Right cardiac atrium (tissue), 5 donors: ENCODE results near the gene AXIN1. TPM values are rescaled to one million over a fixed set of nuclear protein-coding genes. Genes with fewer than 3 reads are reported as not detected.

Source experiments
- ATAC-seq, 2 donors: fragments of 200-7000 bp; cut with Tn5 transposase; one replicate each; pipeline versions ENCODE4 v1.8.0 to v1.9.1; 2020; ENCODE audit warnings: moderate library complexity in 2 of 2, mild to moderate bottlenecking in 1 of 2
- DNase-seq, 3 donors: peaks; one replicate each; pipeline ENCODE4 v3.0.0-alpha.2; 2020
- H3K27ac ChIP-seq: one replicate; pipeline ENCODE4 v1.5.1; 2013; ENCODE audit warnings: mild to moderate bottlenecking, low read length, control low read depth, moderate library complexity
- H3K27me3 ChIP-seq: one replicate; pipeline ENCODE4 v1.6.1; 2013; ENCODE audit not compliant: control insufficient read depth, insufficient read depth
- H3K4me1 ChIP-seq: one replicate; pipeline ENCODE4 v1.6.1; 2013; ENCODE audit warnings: low read length; ENCODE audit not compliant: control insufficient read depth, insufficient read depth
- H3K4me3 ChIP-seq: one replicate; pipeline ENCODE4 v1.5.1; 2013; ENCODE audit warnings: low read length, control low read depth
- H3K9me3 ChIP-seq: one replicate; pipeline ENCODE4 v1.6.1; 2013; ENCODE audit warnings: low read length; ENCODE audit not compliant: control insufficient read depth
- WGBS: extraction: QIAGEN DNeasy Blood & Tissue Kit; methylation state at CpG from one replicate; pipeline ENCODE4 v1.1.7; 2013; 5-methylcytosine and 5-hydroxymethylcytosine counted together
- intact Hi-C, 4 donors: fragments of 100-400 bp; cut with DNase I; formaldehyde crosslinking; loops; one replicate each; pipeline versions ENCODE4 v1.11.0 to v1.14.0; 2022 to 2023
- polyA plus RNA-seq: library from polyadenylated mRNA; stranded (reverse); fragments of 200-250 nt; gene quantifications from one replicate; pipeline ENCODE4 v1.2.3, GENCODE V29; 2013
- total RNA-seq, 4 donors: library from RNA; stranded (reverse); fragmentation: NEBNext Ultra II Directional; extraction: Animal tissue kit (Norgen Biotek cat#: 25700); gene quantifications; one replicate each; pipeline ENCODE4 v1.2.1, GENCODE V29; 2021
- donor health status: healthy with polysubstance abuse.
- donor health status: DM: no; HTN: yes; CAD: no.
- donor health status: DM: no; HTN: no; CAD: no.
- donor health status: DM: no; HTN: yes; CAD: no; lungs with severe emphysema.
- donor health status: DM: yes; HTN: yes; CAD: no.

AXIN1 gene
- total and polyA plus RNA-seq, 5 donors, result 8.4 to 12.2 (median 10.2) TPM

- peak in 1 of 3 donors; percentile 30 for DNase-seq
- H3K9me3 ChIP-seq, result no peaks in the 10 kb centered on the region
- H3K27me3 ChIP-seq, result no peaks in the 10 kb centered on the region
- no peaks in the 10 kb centered on the region for H3K4me1 ChIP-seq
- WGBS, result 95% methylated on average over 50 of the region's 50 CpGs
- no peak overlapping the region for H3K27ac ChIP-seq
- H3K4me3 ChIP-seq, result no peak overlapping the region
- intact Hi-C loops, result no loop called here
- no peak for ATAC-seq
These were observed 61.7 kb downstream of the AXIN1 start for GRCh38 chr16:290681-291405.

- WGBS, result 91% methylated on average over 25 of the region's 25 CpGs
- no peaks in the 10 kb centered on the region for H3K27me3 ChIP-seq
- H3K4me1 ChIP-seq, result no peaks in the 10 kb centered on the region
- H3K9me3 ChIP-seq, result no peaks in the 10 kb centered on the region
- ATAC-seq, result no peak
- intact Hi-C loops, result no loop called here
- no peak overlapping the region for H3K4me3 ChIP-seq
- no peak for DNase-seq
- H3K27ac ChIP-seq, result no peak overlapping the region
These were observed 62.4 kb downstream of the AXIN1 start for GRCh38 chr16:290015-290680.

- no peaks in the 10 kb centered on the region for H3K9me3 ChIP-seq
- intact Hi-C loops, result no loop called here
- H3K27ac ChIP-seq, result no peak overlapping the region
- H3K4me1 ChIP-seq, result no peaks in the 10 kb centered on the region
- ATAC-seq (no peak), DNase-seq (no peak)
- no peaks in the 10 kb centered on the region for H3K27me3 ChIP-seq
- 92% methylated on average over 22 of the region's 22 CpGs for WGBS
- H3K4me3 ChIP-seq, result no peak overlapping the region
These were observed 63.0 kb downstream of the AXIN1 start for GRCh38 chr16:289395-289997.

GRCh38 chr16:287981-288920, 64.3 kb downstream of the AXIN1 start:
- Histone ChIP-seq H3K9me3 (no peaks in the 10 kb centered on the region), H3K4me1 (no peaks in the 10 kb centered on the region), H3K4me3 (no peak overlapping the region), H3K27ac (no peak overlapping the region), H3K27me3 (no peaks in the 10 kb centered on the region)
- 92% methylated on average over 33 of the region's 33 CpGs for WGBS
- intact Hi-C loops, result no loop called here
- no peak for DNase-seq
- ATAC-seq, result no peak

- Histone ChIP-seq H3K27me3 (no peaks in the 10 kb centered on the region), H3K4me3 (no peak overlapping the region), H3K27ac (no peak overlapping the region), H3K4me1 (no peaks in the 10 kb centered on the region), H3K9me3 (no peaks in the 10 kb centered on the region)
- intact Hi-C loops, result no loop called here
- ATAC-seq, result no peak
- 85% methylated on average over 16 of the region's 16 CpGs for WGBS
- no peak for DNase-seq
These were observed 65.2 kb downstream of the AXIN1 start for GRCh38 chr16:287298-287811.

- H3K27me3 ChIP-seq, result no peaks in the 10 kb centered on the region
- 91% methylated on average over 22 of the region's 22 CpGs for WGBS
These were observed 65.8 kb downstream of the AXIN1 start for GRCh38 chr16:286491-287297.

GRCh38 chr16:285146-286055, 67.1 kb downstream of the AXIN1 start:
- DNase-seq, result no peak
- 96% methylated on average over 48 of the region's 48 CpGs for WGBS

More at GRCh38 chr16:286491-287297, 65.8 kb downstream of the AXIN1 start:
- no peaks in the 10 kb centered on the region for H3K9me3 ChIP-seq
- ATAC-seq (no peak), DNase-seq (no peak)
- H3K4me1 ChIP-seq, result no peaks in the 10 kb centered on the region
- H3K27ac ChIP-seq, result no peak overlapping the region
- H3K4me3 ChIP-seq, result no peak overlapping the region
- intact Hi-C loops, result no loop called here

GRCh38 chr16:284204-285120, 68.1 kb downstream of the AXIN1 start:
- Histone ChIP-seq H3K4me1 (no peaks in the 10 kb centered on the region), H3K27ac (no peak overlapping the region), H3K27me3 (no peaks in the 10 kb centered on the region), H3K9me3 (no peaks in the 10 kb centered on the region), H3K4me3 (no peak overlapping the region)
- ATAC-seq (no peak), DNase-seq (no peak)
- 93% methylated on average over 52 of the region's 52 CpGs for WGBS
- intact Hi-C loops, result no loop called here

More at GRCh38 chr16:285146-286055, 67.1 kb downstream of the AXIN1 start:
- H3K27me3 ChIP-seq, result no peaks in the 10 kb centered on the region
- intact Hi-C loops, result no loop called here
- H3K27ac ChIP-seq, result no peak overlapping the region
- no peak overlapping the region for H3K4me3 ChIP-seq
- ATAC-seq, result no peak
- no peaks in the 10 kb centered on the region for H3K9me3 ChIP-seq
- H3K4me1 ChIP-seq, result no peaks in the 10 kb centered on the region
